22Rv1 (cell line): Measurements from ENCODE around the gene ANKH.

Experiments
- H3K27ac ChIP-seq: fragments of 450-650 bp; 2 replicates; pipeline ENCODE4 v1.5.1; 2017
- ZFX ChIP-seq: fragments of 450-650 bp; IDR thresholded peaks from 2 replicates; pipeline ENCODE4 v1.6.1; 2017; ENCODE audit warnings: antibody characterized with exemption, borderline replicate concordance
- TF ChIP-seq, protein P1 (sequence below): fragments of 450-650 bp; IDR thresholded peaks from 2 replicates; pipeline ENCODE4 v1.5.1; 2017; ENCODE audit warnings: mild to moderate bottlenecking

ANKH gene

GRCh38 chr5:14913096-14913495 lies 41.5 kb upstream of the ANKH start:
- no peak overlapping the region for H3K27ac ChIP-seq
- no peak for TF ChIP-seq ZFX
- TF ChIP-seq, protein P1, sequence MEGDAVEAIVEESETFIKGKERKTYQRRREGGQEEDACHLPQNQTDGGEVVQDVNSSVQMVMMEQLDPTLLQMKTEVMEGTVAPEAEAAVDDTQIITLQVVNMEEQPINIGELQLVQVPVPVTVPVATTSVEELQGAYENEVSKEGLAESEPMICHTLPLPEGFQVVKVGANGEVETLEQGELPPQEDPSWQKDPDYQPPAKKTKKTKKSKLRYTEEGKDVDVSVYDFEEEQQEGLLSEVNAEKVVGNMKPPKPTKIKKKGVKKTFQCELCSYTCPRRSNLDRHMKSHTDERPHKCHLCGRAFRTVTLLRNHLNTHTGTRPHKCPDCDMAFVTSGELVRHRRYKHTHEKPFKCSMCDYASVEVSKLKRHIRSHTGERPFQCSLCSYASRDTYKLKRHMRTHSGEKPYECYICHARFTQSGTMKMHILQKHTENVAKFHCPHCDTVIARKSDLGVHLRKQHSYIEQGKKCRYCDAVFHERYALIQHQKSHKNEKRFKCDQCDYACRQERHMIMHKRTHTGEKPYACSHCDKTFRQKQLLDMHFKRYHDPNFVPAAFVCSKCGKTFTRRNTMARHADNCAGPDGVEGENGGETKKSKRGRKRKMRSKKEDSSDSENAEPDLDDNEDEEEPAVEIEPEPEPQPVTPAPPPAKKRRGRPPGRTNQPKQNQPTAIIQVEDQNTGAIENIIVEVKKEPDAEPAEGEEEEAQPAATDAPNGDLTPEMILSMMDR, result no peak

- no peak overlapping the region for H3K27ac ChIP-seq
- TF ChIP-seq, protein P1, result no peak
- TF ChIP-seq ZFX, result no peak
Measured at GRCh38 chr5:14912206-14912605, 40.6 kb upstream of the ANKH start.

DNA sequence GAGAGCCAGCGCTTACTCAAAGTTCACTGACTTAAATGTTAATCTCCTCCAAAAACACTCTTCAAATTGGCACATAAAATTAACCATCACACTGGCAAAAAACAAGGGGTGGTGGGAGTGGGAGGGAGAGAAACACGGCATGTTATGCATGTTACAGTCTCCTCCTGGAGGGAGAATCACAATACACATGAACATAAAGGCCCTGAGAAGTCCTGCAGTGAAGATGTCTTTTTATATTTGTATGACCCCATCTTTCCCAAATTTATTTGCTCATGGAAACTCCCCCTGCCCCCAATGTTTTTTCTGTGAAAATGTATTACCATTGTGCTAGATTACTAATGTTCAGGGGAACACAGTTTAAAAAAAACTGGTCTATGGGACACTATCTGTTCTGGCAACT lies 37.8 kb upstream of the ANKH start:
- TF ChIP-seq, protein P1, result no peak
- no peak for TF ChIP-seq ZFX
- no peak overlapping the region for H3K27ac ChIP-seq

DNA sequence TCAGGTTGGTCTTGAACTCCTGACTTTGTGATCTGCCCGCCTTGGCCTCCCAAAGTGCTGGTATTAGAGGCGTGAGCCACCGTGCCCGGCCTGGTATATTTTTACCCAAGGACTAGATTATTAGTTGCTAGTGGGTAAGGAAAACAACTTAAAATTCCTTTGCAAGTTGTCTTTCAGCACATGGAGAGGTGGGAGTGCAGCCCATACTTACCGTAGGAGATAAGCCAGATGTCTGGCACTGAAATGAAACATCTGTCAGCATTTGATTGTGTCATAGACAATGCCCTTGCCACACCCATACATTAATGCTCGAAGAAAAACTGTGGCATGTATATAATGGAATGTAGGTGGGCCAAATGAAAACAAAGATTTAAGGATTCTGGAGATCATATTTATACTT lies 36.6 kb upstream of the ANKH start:
- H3K27ac ChIP-seq, result no peak overlapping the region
- TF ChIP-seq ZFX, result no peak
- TF ChIP-seq, protein P1, result no peak

GRCh38 chr5:14906628-14907027 lies 35.0 kb upstream of the ANKH start:
- no peak overlapping the region for H3K27ac ChIP-seq
- no peak for TF ChIP-seq ZFX
- TF ChIP-seq, protein P1, result no peak

- no peak overlapping the region for H3K27ac ChIP-seq
- TF ChIP-seq ZFX, result no peak
- TF ChIP-seq, protein P1, result no peak
Measured at GRCh38 chr5:14902826-14903560, 31.4 kb upstream of the ANKH start.

GRCh38 chr5:14901462-14902051 lies 30.0 kb upstream of the ANKH start:
- no peak for TF ChIP-seq ZFX
- TF ChIP-seq, protein P1, result no peak
- H3K27ac ChIP-seq, result no peak overlapping the region
